HG03064 (cell line): ENCODE data around the gene DOCK9.
A peak's percentile ranks its signal among the peaks of the same experiment; 100 is the strongest.

Experiments used
- ATAC-seq: cut with Tn5 transposase; IDR thresholded peaks from one replicate; pipeline ENCODE4 v1.9.1; 2021; ENCODE audit warnings: low read depth; ENCODE audit not compliant: unreplicated experiment

The DOCK9 gene

GRCh38 chr13:98976338-98976737 is 1.5 kb downstream of the DOCK9 start:
- ATAC-seq, result no peak

- peak; percentile 59 for ATAC-seq
Observed at GRCh38 chr13:98975822-98976261, 2.0 kb downstream of the DOCK9 start.

GRCh38 chr13:98974053-98974452 is 3.8 kb downstream of the DOCK9 start:
- no peak for ATAC-seq

GRCh38 chr13:98972627-98973026 is 5.2 kb downstream of the DOCK9 start:
- ATAC-seq, result no peak

- ATAC-seq, result no peak
Observed at GRCh38 chr13:98972059-98972458, 5.8 kb downstream of the DOCK9 start.

GRCh38 chr13:98970330-98970729 is 7.5 kb downstream of the DOCK9 start:
- ATAC-seq, result no peak

- no peak for ATAC-seq
Observed at GRCh38 chr13:98967491-98967890, 10.4 kb downstream of the DOCK9 start.

- ATAC-seq, result no peak
Observed at GRCh38 chr13:98966019-98966418, 11.8 kb downstream of the DOCK9 start.

- ATAC-seq, result no peak
Observed at GRCh38 chr13:98965325-98965724, 12.5 kb downstream of the DOCK9 start.

GRCh38 chr13:98963917-98964316 is 13.9 kb downstream of the DOCK9 start:
- ATAC-seq, result no peak

GRCh38 chr13:98962901-98963590 is 14.8 kb downstream of the DOCK9 start:
- no peak for ATAC-seq

- no peak for ATAC-seq
Observed at GRCh38 chr13:98961503-98962105, 16.3 kb downstream of the DOCK9 start.

- ATAC-seq, result no peak
Observed at GRCh38 chr13:98960606-98961502, 17.0 kb downstream of the DOCK9 start.

GRCh38 chr13:98959786-98960605 is 17.9 kb downstream of the DOCK9 start:
- ATAC-seq, result no peak

GRCh38 chr13:98959291-98959690 is 18.6 kb downstream of the DOCK9 start:
- no peak for ATAC-seq

GRCh38 chr13:98958443-98958794 is 19.4 kb downstream of the DOCK9 start:
- ATAC-seq, result no peak

- ATAC-seq, result no peak
Observed at GRCh38 chr13:98957731-98958442, 20.0 kb downstream of the DOCK9 start.

GRCh38 chr13:98955336-98955735 is 22.5 kb downstream of the DOCK9 start:
- no peak for ATAC-seq

GRCh38 chr13:98954313-98954712 is 23.6 kb downstream of the DOCK9 start:
- no peak for ATAC-seq

GRCh38 chr13:98951266-98951665 is 26.6 kb downstream of the DOCK9 start:
- no peak for ATAC-seq
